ENCODE data around the gene SDE2. TPM values are rescaled to one million over a fixed set of nuclear protein-coding genes. Genes with fewer than 3 reads are reported as not detected.
A peak's percentile ranks its signal among the peaks of the same experiment; 100 is the strongest.
"Not testable (repeated sequence)": the region's sequence is repeated elsewhere in the genome, so short reads cannot be mapped to it uniquely, and the experiment has no call there.

SDE2 gene
- total RNA-seq, 4 donors from 2014 or later = 19.9 to 41.0 (median 27.3) TPM

GRCh38 chr1:226023735-226024134, 24.6 kb upstream of the SDE2 start:
- 91 to 93% methylated on average over 5 of the region's 5 CpGs for WGBS, 2 donors

GRCh38 chr1:226021801-226022200, 22.7 kb upstream of the SDE2 start:
- DNase-seq = no peak
- Histone ChIP-seq H3K4me1 (no peaks in the 10 kb centered on the region), H3K4me3 (replicated peaks in 1 of 3) (no peak overlapping the region), H3K27ac (no peak overlapping the region), H3K9me3 (no peaks in the 10 kb centered on the region), H3K36me3 (no peaks in the 10 kb centered on the region), H3K27me3 (no peaks in the 10 kb centered on the region)
- no peak for TF ChIP-seq POLR2A (IDR thresholded peaks at IDR 0.05)
- 38 to 52% methylated on average over 2 of the region's 2 CpGs for WGBS, 2 donors
- intact Hi-C loops (cut with DNase I) = no loop called here

More at GRCh38 chr1:226023735-226024134, 24.6 kb upstream of the SDE2 start:
- no peak overlapping the region for H3K27ac ChIP-seq
- no peaks in the 10 kb centered on the region for H3K27me3 ChIP-seq
- no peak for DNase-seq
- intact Hi-C loops (cut with DNase I) = no loop called here
- TF ChIP-seq POLR2A (IDR thresholded peaks at IDR 0.05) (no peak), CTCF (IDR thresholded peaks at IDR 0.05) (no peak)
- no peaks in the 10 kb centered on the region for H3K9me3 ChIP-seq
- no peaks in the 10 kb centered on the region for H3K36me3 ChIP-seq
- H3K4me3 ChIP-seq (replicated peaks in 1 of 3) = no peak overlapping the region
- H3K4me1 ChIP-seq = no peaks in the 10 kb centered on the region

GRCh38 chr1:226021401-226021800, 22.3 kb upstream of the SDE2 start:
- 15 to 34% methylated on average over 3 of the region's 3 CpGs for WGBS, 2 donors
- H3K36me3 ChIP-seq = no peaks in the 10 kb centered on the region
- intact Hi-C loops (cut with DNase I) = no loop called here
- no peaks in the 10 kb centered on the region for H3K27me3 ChIP-seq
- H3K4me1 ChIP-seq = no peaks in the 10 kb centered on the region
- H3K4me3 ChIP-seq (replicated peaks in 1 of 3) = no peak overlapping the region
- no peak for TF ChIP-seq CTCF (IDR thresholded peaks at IDR 0.05)
- no peak for TF ChIP-seq POLR2A (IDR thresholded peaks at IDR 0.05)
- H3K9me3 ChIP-seq = no peaks in the 10 kb centered on the region
- H3K27ac ChIP-seq = no peak overlapping the region
- peak in 1 of 2 donors; percentile 10 for DNase-seq

- Histone ChIP-seq H3K4me1 (no peaks in the 10 kb centered on the region), H3K36me3 (no peaks in the 10 kb centered on the region), H3K27me3 (no peaks in the 10 kb centered on the region), H3K9me3 (no peaks in the 10 kb centered on the region), H3K27ac (no peak overlapping the region), H3K4me3 (replicated peaks in 1 of 3) (no peak overlapping the region)
- 97% methylated on average over 1 of the region's 1 CpG for WGBS, 2 donors
- no peak for DNase-seq
- no peak for TF ChIP-seq POLR2A (IDR thresholded peaks at IDR 0.05)
- no peak for TF ChIP-seq CTCF (IDR thresholded peaks at IDR 0.05)
- intact Hi-C loops (cut with DNase I) = no loop called here
Measured at GRCh38 chr1:226019572-226019971, 20.4 kb upstream of the SDE2 start.

GRCh38 chr1:226017070-226017469, 17.9 kb upstream of the SDE2 start:
- WGBS, 2 donors = 63 to 80% methylated on average over 1 to 6 of the region's 6 CpGs
- Histone ChIP-seq H3K4me3 (replicated peaks in 1 of 3) (no peak overlapping the region), H3K27me3 (no peaks in the 10 kb centered on the region), H3K36me3 (no peaks in the 10 kb centered on the region), H3K4me1 (no peaks in the 10 kb centered on the region), H3K27ac (no peak overlapping the region), H3K9me3 (no peaks in the 10 kb centered on the region)
- DNase-seq = no peak
- intact Hi-C loops (cut with DNase I) = no loop called here
- TF ChIP-seq CTCF (IDR thresholded peaks at IDR 0.05) (no peak), POLR2A (IDR thresholded peaks at IDR 0.05) (no peak)

- WGBS, 2 donors = 87 to 93% methylated on average over 5 of the region's 5 CpGs
- H3K36me3 ChIP-seq = no peaks in the 10 kb centered on the region
- no peak overlapping the region for H3K4me3 ChIP-seq (replicated peaks in 1 of 3)
- no peak for DNase-seq
- intact Hi-C loops (cut with DNase I) = loop anchor here (10.0 kb wide), 1 partner anchor 45 kb away; no protein-coding TSS in a partner anchor
- no peaks in the 10 kb centered on the region for H3K9me3 ChIP-seq
- H3K27me3 ChIP-seq = no peaks in the 10 kb centered on the region
- H3K27ac ChIP-seq = no peak overlapping the region
- H3K4me1 ChIP-seq = no peaks in the 10 kb centered on the region
- no peak for TF ChIP-seq POLR2A (IDR thresholded peaks at IDR 0.05)
- no peak for TF ChIP-seq CTCF (IDR thresholded peaks at IDR 0.05)
Measured at GRCh38 chr1:226009650-226010044, 10.5 kb upstream of the SDE2 start.

GRCh38 chr1:226007126-226007892, 8.2 kb upstream of the SDE2 start:
- not testable (repeated sequence) for H3K4me3 ChIP-seq (replicated peaks in 1 of 3); DNase-seq; H3K4me1 ChIP-seq; H3K27me3 ChIP-seq; H3K36me3 ChIP-seq; H3K9me3 ChIP-seq; H3K27ac ChIP-seq
- 86 to 87% methylated on average over 12 of the region's 12 CpGs for WGBS, 2 donors
- intact Hi-C loops (cut with DNase I) = loop anchor here (10.0 kb wide), 1 partner anchor 47 kb away; no protein-coding TSS in a partner anchor

Measured in thyroid gland (tissue), 4 donors.